Measurements from ENCODE around the gene ITPRIPL1.

ITPRIPL1 gene

GRCh38 chr2:96359310-96359709 is 34.2 kb downstream of the ITPRIPL1 start:
- DNase-seq (ENCODE audit: low read depth): peak; percentile 22

GRCh38 chr2:96359866-96360265 is 34.7 kb downstream of the ITPRIPL1 start:
- DNase-seq (ENCODE audit: low read depth): no peak

GRCh38 chr2:96361751-96362150 is 36.6 kb downstream of the ITPRIPL1 start:
- no peak for DNase-seq (ENCODE audit: low read depth)

GRCh38 chr2:96369186-96369585 is 44.1 kb downstream of the ITPRIPL1 start:
- no peak for DNase-seq (ENCODE audit: low read depth)

GRCh38 chr2:96374211-96374951 is 49.3 kb downstream of the ITPRIPL1 start:
- no peak for DNase-seq (ENCODE audit: low read depth)
